B cell (primary cell): Measurements from ENCODE around the gene TSPAN15. TPM values are rescaled to one million over a fixed set of nuclear protein-coding genes. Genes with fewer than 3 reads are reported as not detected.

Experiments used
- ATAC-seq: fragments of 200-7000 bp; cut with Tn5 transposase; one replicate; pipeline ENCODE4 v1.10.0; 2021; ENCODE audit warnings: low read depth, mild to moderate bottlenecking, moderate number of reproducible peaks, moderate library complexity
- CTCF ChIA-PET: fragments of 350-600 bp; sonication (Branson Sonifier 250); formaldehyde crosslinking; loops from one replicate; lab custom pipeline; 2021; ENCODE audit warnings: antibody characterized with exemption, inconsistent platforms; lab: Charles Lee
- POLR2A ChIA-PET: fragments of 350-600 bp; sonication (Branson Sonifier 250); formaldehyde crosslinking; loops from one replicate; lab custom pipeline; 2021; ENCODE audit warnings: antibody characterized with exemption; lab: Charles Lee
- DNase-seq: peaks from one replicate; pipeline ENCODE4 v3.0.0; 2013
- H2AFZ ChIP-seq: 2 replicates; pipeline ENCODE4 v1.6.1; 2012; ENCODE audit warnings: mild to moderate bottlenecking, low read depth, low read length; ENCODE audit not compliant: insufficient read depth, poor library complexity, severe bottlenecking
- H3K27ac ChIP-seq, 2 donors: 1 replicate in 1 of 2; 2 replicates in 1 of 2; pipeline ENCODE4 v1.5.1; 2012 to 2013; ENCODE audit warnings: low read length in 2 of 2, mild to moderate bottlenecking in 2 of 2, moderate library complexity in 1 of 2
- H3K27me3 ChIP-seq, 4 experiments: fragments of 200-600 bp in 1 of 4; sonication (generic) in 1 of 4; replicated peaks in 1 of 4; 1 replicate in 2 of 4; 2 replicates in 2 of 4; pipeline versions ENCODE4 v1.6.1 to v1.7.0; 2013 to 2016; ENCODE audit warnings: low read length in 3 of 4, mild to moderate bottlenecking in 2 of 4, mixed read lengths in 1 of 4, moderate library complexity in 1 of 4; ENCODE audit not compliant: insufficient read depth in 4 of 4, control insufficient read depth in 3 of 4; ENCODE audit errors: control extremely low read depth in 1 of 4
- H3K36me3 ChIP-seq, 2 experiments: replicated peaks in 1 of 2; 1 replicate in 1 of 2; 2 replicates in 1 of 2; pipeline versions ENCODE4 v1.6.1 to v1.7.1; 2013; ENCODE audit warnings: low read length in 1 of 2; ENCODE audit not compliant: insufficient read depth in 2 of 2, control insufficient read depth in 1 of 2; ENCODE audit errors: control extremely low read depth in 1 of 2, extremely low read depth in 1 of 2
- H3K4me1 ChIP-seq, 2 donors: fragments of 200-600 bp in 1 of 2; sonication (generic) in 1 of 2; 1 replicate in 1 of 2; 2 replicates in 1 of 2; pipeline versions ENCODE4 v1.5.1 to v1.6.1; 2013 to 2017; ENCODE audit warnings: low read length in 2 of 2; ENCODE audit not compliant: control insufficient read depth in 2 of 2, insufficient read depth in 2 of 2
- H3K4me2 ChIP-seq: replicated peaks from 2 replicates; pipeline ENCODE3; 2012; ENCODE audit warnings: mild to moderate bottlenecking, low read depth, low read length; ENCODE audit not compliant: poor library complexity, severe bottlenecking
- H3K4me3 ChIP-seq, 5 experiments: fragments of 200-600 bp in 1 of 5; sonication (generic) in 1 of 5; 1 replicate in 3 of 5; 2 replicates in 2 of 5; pipeline versions ENCODE4 v1.5.1 to v1.7.0; 2011 to 2016; ENCODE audit warnings: low read length in 4 of 5, mild to moderate bottlenecking in 4 of 5, low read depth in 2 of 5, control low read depth in 1 of 5, moderate library complexity in 1 of 5; ENCODE audit not compliant: insufficient read depth in 1 of 5; ENCODE audit errors: control extremely low read depth in 1 of 5, extremely low read depth in 1 of 5
- H3K79me2 ChIP-seq: fragments of 200-600 bp; sonication (generic); one replicate; pipeline ENCODE4 v1.6.0; 2016; ENCODE audit warnings: low read length; ENCODE audit not compliant: control insufficient read depth, insufficient read depth
- H3K9ac ChIP-seq: fragments of 200-600 bp; sonication (generic); 2 replicates; pipeline ENCODE4 v1.6.1; 2017; ENCODE audit warnings: mild to moderate bottlenecking, low read length, moderate library complexity
- H3K9me3 ChIP-seq, 3 donors: one replicate each; pipeline versions ENCODE4 v1.6.1 to v1.7.1; 2013; ENCODE audit warnings: low read length in 2 of 3; ENCODE audit not compliant: control insufficient read depth in 2 of 3, insufficient read depth in 1 of 3; ENCODE audit errors: control extremely low read depth in 1 of 3
- H4K20me1 ChIP-seq: 2 replicates; pipeline ENCODE4 v1.6.0; 2012; ENCODE audit warnings: mild to moderate bottlenecking, low read length; ENCODE audit not compliant: insufficient read depth, control insufficient read depth, poor library complexity, severe bottlenecking
- H3K27ac Mint-ChIP-seq: one replicate; pipeline ENCODE4 v1.8.0; 2021; ENCODE audit warnings: mixed read lengths
- H3K27me3 Mint-ChIP-seq: one replicate; pipeline ENCODE4 v1.8.0; 2021; ENCODE audit warnings: mixed read lengths
- H3K4me1 Mint-ChIP-seq: one replicate; pipeline ENCODE4 v1.8.0; 2021; ENCODE audit warnings: mixed read lengths
- H3K4me3 Mint-ChIP-seq: one replicate; pipeline ENCODE4 v1.8.0; 2021; ENCODE audit warnings: mixed read lengths
- H3K9me3 Mint-ChIP-seq: one replicate; pipeline ENCODE4 v1.8.0; 2022; ENCODE audit warnings: mixed read lengths; ENCODE audit not compliant: insufficient read depth
- CTCF ChIP-seq: fragments of 200-600 bp; IDR thresholded peaks from one replicate; pipeline ENCODE4 v1.8.0; 2022; ENCODE audit warnings: antibody characterized with exemption, mild to moderate bottlenecking
- EZH2 ChIP-seq: IDR thresholded peaks from 2 replicates; pipeline ENCODE4 v1.6.1; 2012; ENCODE audit warnings: borderline replicate concordance, low read depth, mild to moderate bottlenecking, moderate library complexity, low read length; ENCODE audit not compliant: insufficient read depth, poor library complexity, severe bottlenecking
- WGBS: methylation state at CpG from one replicate; pipeline ENCODE4 v1.1.5; 2013; ENCODE audit warnings: missing lambda C conversion rate; ENCODE audit not compliant: insufficient coverage; 5-methylcytosine and 5-hydroxymethylcytosine counted together
- intact Hi-C: fragments of 100-400 bp; cut with micrococcal nuclease; formaldehyde crosslinking; loops from one replicate; pipeline ENCODE4 v1.10.0; 2022
- polyA plus RNA-seq: library from polyadenylated mRNA; depleted of rRNA; stranded (reverse); fragments of >200 nt; gene quantifications from 2 replicates; pipeline ENCODE4 v1.2.3, GENCODE V29; 2012
- total RNA-seq, 2 donors: library from RNA; stranded (reverse); fragments of 120-200 nt in 1 of 2; gene quantifications; 1 replicate in 1 of 2; 2 replicates in 1 of 2; pipeline versions ENCODE4 v1.2.3 to v1.2.4, GENCODE V29; 2013 to 2022

TSPAN15 gene
- total and polyA plus RNA-seq, 2 donors (not counting 1 experiment from before 2014, with no cell fraction given): 0.13 to 0.52 TPM

- Histone ChIP-seq H3K36me3 (no peaks in the 10 kb centered on the region), H2AFZ (no peak overlapping the region), H3K4me1 (no peaks in the 10 kb centered on the region), H4K20me1 (no peaks in the 10 kb centered on the region), H3K9me3 (no peaks in the 10 kb centered on the region), H3K79me2 (no peaks in the 10 kb centered on the region), H3K4me3 (no peak overlapping the region), H3K4me2 (no peak overlapping the region), H3K9ac (no peak overlapping the region), H3K27me3 (no peaks in the 10 kb centered on the region), H3K27ac (no peak overlapping the region)
- H3K9me3 Mint-ChIP-seq: no peaks in the 10 kb centered on the region
- 68% methylated on average over 5 of the region's 10 CpGs for WGBS
- no peak for TF ChIP-seq EZH2
- TF ChIP-seq CTCF: no peak
- POLR2A ChIA-PET: no interaction called here
- H3K4me1 Mint-ChIP-seq: no peaks in the 10 kb centered on the region
- no peak for DNase-seq
- no peak overlapping the region for H3K27ac Mint-ChIP-seq
- peaks cover 7% of the 10 kb centered on the region for H3K27me3 Mint-ChIP-seq
- ATAC-seq: no peak
- no peak overlapping the region for H3K4me3 Mint-ChIP-seq
- intact Hi-C loops: no loop called here
- CTCF ChIA-PET: no interaction called here
These were observed 7.3 kb downstream of the TSPAN15 start for GRCh38 chr10:69458430-69459100.

- Histone ChIP-seq H3K4me3 (no peak overlapping the region), H3K27me3 (no peaks in the 10 kb centered on the region), H3K9me3 (no peaks in the 10 kb centered on the region), H2AFZ (no peak overlapping the region), H3K9ac (no peak overlapping the region), H3K4me1 (no peaks in the 10 kb centered on the region), H3K4me2 (no peak overlapping the region), H4K20me1 (no peaks in the 10 kb centered on the region), H3K79me2 (no peaks in the 10 kb centered on the region), H3K27ac (no peak overlapping the region), H3K36me3 (no peaks in the 10 kb centered on the region)
- Mint-ChIP-seq H3K4me3 (no peak overlapping the region), H3K27me3 (peaks cover 4% of the 10 kb centered on the region), H3K4me1 (no peaks in the 10 kb centered on the region), H3K27ac (no peak overlapping the region), H3K9me3 (no peaks in the 10 kb centered on the region)
- POLR2A ChIA-PET: no interaction called here
- intact Hi-C loops: no loop called here
- 83% methylated on average over 8 of the region's 8 CpGs for WGBS
- DNase-seq (no peak), ATAC-seq (no peak)
- TF ChIP-seq CTCF (no peak), EZH2 (no peak)
- CTCF ChIA-PET: no interaction called here
These were observed 8.0 kb downstream of the TSPAN15 start for GRCh38 chr10:69459101-69459790.
